ENCODE data around the gene NOL11. TPM values are rescaled to one million over a fixed set of nuclear protein-coding genes. Genes with fewer than 3 reads are reported as not detected.
"Not testable (repeated sequence)": the region's sequence is repeated elsewhere in the genome, so short reads cannot be mapped to it uniquely, and the experiment has no call there.

Gene NOL11
- total RNA-seq, 1 donor from 2014 or later, result 35.4 TPM

DNA sequence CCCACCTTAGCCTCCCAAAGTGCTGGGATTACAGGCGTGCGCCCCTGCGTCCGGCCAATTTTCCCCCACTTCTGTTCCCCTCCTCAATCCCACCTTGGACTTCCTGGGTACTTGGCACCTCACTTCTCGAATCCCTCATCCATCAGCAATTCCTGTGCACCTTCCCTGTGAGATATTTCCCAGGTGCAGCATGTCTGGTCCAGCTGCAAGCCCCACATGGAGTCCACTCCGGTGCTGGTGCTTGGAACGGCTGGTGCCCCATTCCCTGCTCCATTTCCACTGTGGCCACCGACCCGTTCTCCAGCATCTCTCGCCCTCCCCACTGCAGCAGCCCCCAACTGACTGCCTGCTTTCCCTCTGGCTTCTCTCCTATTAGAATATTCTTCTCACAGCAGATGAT lies 35.3 kb downstream of the NOL11 start:
- no peaks in the 10 kb centered on the region for H3K9me3 ChIP-seq
- peaks cover 5% of the 10 kb centered on the region for H3K4me1 ChIP-seq
- DNase-seq (ENCODE audit: extremely low spot score in 2 of 2), result no peak
- TF ChIP-seq POLR2A (IDR thresholded peaks at IDR 0.05) (no peak), POLR2AphosphoS5 (IDR thresholded peaks at IDR 0.05; ENCODE audit: insufficient read depth in 1 of 2, low read depth in 1 of 2) (no peak), CTCF (IDR thresholded peaks at IDR 0.05) (no peak)
- H3K4me3 ChIP-seq, result no peak overlapping the region
- no peaks in the 10 kb centered on the region for H3K27me3 ChIP-seq
- intact Hi-C loops (cut with DNase I), result no loop called here
- no peak overlapping the region for H3K27ac ChIP-seq
- peaks cover 0 to 5% of the 10 kb centered on the region in 2 donors for H3K36me3 ChIP-seq

GRCh38 chr17:67754001-67754400 lies 36.3 kb downstream of the NOL11 start:
- Histone ChIP-seq H3K27ac (no peak overlapping the region), H3K36me3 (peaks cover 0 to 5% of the 10 kb centered on the region in 2 donors), H3K9me3 (no peaks in the 10 kb centered on the region), H3K27me3 (no peaks in the 10 kb centered on the region), H3K4me1 (peaks cover 5% of the 10 kb centered on the region), H3K4me3 (no peak overlapping the region)
- DNase-seq (ENCODE audit: extremely low spot score in 2 of 2), result no peak
- TF ChIP-seq CTCF (IDR thresholded peaks at IDR 0.05) (no peak), POLR2AphosphoS5 (IDR thresholded peaks at IDR 0.05; ENCODE audit: insufficient read depth in 1 of 2, low read depth in 1 of 2) (no peak), POLR2A (IDR thresholded peaks at IDR 0.05) (no peak)
- intact Hi-C loops (cut with DNase I), result no loop called here

DNA sequence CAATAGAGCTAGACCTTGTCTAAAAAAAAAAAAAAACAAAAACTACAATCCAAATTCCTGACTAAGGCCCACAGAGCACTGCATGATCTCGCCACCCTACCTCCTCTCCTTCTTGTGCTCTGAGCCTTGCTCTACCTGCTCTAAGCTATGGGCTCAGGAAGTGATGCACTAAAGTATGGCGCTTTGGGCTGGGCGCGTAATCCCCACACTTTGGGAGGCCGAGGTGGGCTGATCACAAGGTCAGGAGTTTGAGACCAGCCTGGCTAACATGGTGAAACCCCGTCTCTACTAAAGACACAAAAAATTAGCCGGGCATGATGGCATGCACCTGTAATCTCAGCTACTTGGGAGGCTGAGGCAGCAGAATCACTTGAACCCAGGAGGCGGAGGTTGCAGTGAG lies 37.0 kb downstream of the NOL11 start:
- H3K4me1 ChIP-seq; H3K4me3 ChIP-seq; H3K27me3 ChIP-seq; H3K27ac ChIP-seq; intact Hi-C loops (cut with DNase I); H3K9me3 ChIP-seq; DNase-seq (ENCODE audit: extremely low spot score in 2 of 2); H3K36me3 ChIP-seq: not testable (repeated sequence)

GRCh38 chr17:67756766-67757165 lies 39.0 kb downstream of the NOL11 start:
- H3K4me1 ChIP-seq; H3K36me3 ChIP-seq; H3K27ac ChIP-seq; DNase-seq (ENCODE audit: extremely low spot score in 2 of 2); H3K4me3 ChIP-seq; H3K27me3 ChIP-seq; H3K9me3 ChIP-seq; intact Hi-C loops (cut with DNase I): not testable (repeated sequence)

- DNase-seq (ENCODE audit: extremely low spot score in 2 of 2), result no peak
- Histone ChIP-seq H3K27me3 (no peaks in the 10 kb centered on the region), H3K36me3 (no peaks in the 10 kb centered on the region), H3K27ac (no peak overlapping the region), H3K4me1 (no peaks in the 10 kb centered on the region), H3K4me3 (no peak overlapping the region), H3K9me3 (no peaks in the 10 kb centered on the region)
- intact Hi-C loops (cut with DNase I), result no loop called here
- TF ChIP-seq CTCF (IDR thresholded peaks at IDR 0.05), result no peak
- TF ChIP-seq POLR2AphosphoS5 (IDR thresholded peaks at IDR 0.05; ENCODE audit: insufficient read depth in 1 of 2, low read depth in 1 of 2), result no peak
- TF ChIP-seq POLR2A (IDR thresholded peaks at IDR 0.05), result no peak
Measured at GRCh38 chr17:67759355-67760171, 41.8 kb downstream of the NOL11 start.

GRCh38 chr17:67765623-67766022 lies 47.9 kb downstream of the NOL11 start:
- no peak overlapping the region for H3K27ac ChIP-seq
- TF ChIP-seq POLR2A (IDR thresholded peaks at IDR 0.05) (no peak), POLR2AphosphoS5 (IDR thresholded peaks at IDR 0.05; ENCODE audit: insufficient read depth in 1 of 2, low read depth in 1 of 2) (no peak), CTCF (IDR thresholded peaks at IDR 0.05) (no peak)
- no peak for DNase-seq (ENCODE audit: extremely low spot score in 2 of 2)
- H3K27me3 ChIP-seq, result no peaks in the 10 kb centered on the region
- no peaks in the 10 kb centered on the region for H3K4me1 ChIP-seq
- H3K36me3 ChIP-seq, result no peaks in the 10 kb centered on the region
- intact Hi-C loops (cut with DNase I), result no loop called here
- no peaks in the 10 kb centered on the region for H3K9me3 ChIP-seq
- H3K4me3 ChIP-seq, result no peak overlapping the region

Measured in vagina (tissue), 2 donors.